Measurements from ENCODE around the gene RAB24.
"Not testable (repeated sequence)": the region's sequence is repeated elsewhere in the genome, so short reads cannot be mapped to it uniquely, and the experiment has no call there.

The RAB24 gene

GRCh38 chr5:177311723-177312648 is 8.5 kb upstream of the RAB24 start, which contains the start of gene MXD3:
Gene MXD3, minus strand, starts transcription at chr5:177311898. Its CDS starts 68 bp downstream, at chr5:177311830.
- DNase-seq (ENCODE audit: low read depth in 2 of 2) = peak; percentile 98 to 99

- DNase-seq (ENCODE audit: low read depth in 2 of 2) = no peak
Observed at GRCh38 chr5:177311392-177311722, 7.8 kb upstream of the RAB24 start.

DNA sequence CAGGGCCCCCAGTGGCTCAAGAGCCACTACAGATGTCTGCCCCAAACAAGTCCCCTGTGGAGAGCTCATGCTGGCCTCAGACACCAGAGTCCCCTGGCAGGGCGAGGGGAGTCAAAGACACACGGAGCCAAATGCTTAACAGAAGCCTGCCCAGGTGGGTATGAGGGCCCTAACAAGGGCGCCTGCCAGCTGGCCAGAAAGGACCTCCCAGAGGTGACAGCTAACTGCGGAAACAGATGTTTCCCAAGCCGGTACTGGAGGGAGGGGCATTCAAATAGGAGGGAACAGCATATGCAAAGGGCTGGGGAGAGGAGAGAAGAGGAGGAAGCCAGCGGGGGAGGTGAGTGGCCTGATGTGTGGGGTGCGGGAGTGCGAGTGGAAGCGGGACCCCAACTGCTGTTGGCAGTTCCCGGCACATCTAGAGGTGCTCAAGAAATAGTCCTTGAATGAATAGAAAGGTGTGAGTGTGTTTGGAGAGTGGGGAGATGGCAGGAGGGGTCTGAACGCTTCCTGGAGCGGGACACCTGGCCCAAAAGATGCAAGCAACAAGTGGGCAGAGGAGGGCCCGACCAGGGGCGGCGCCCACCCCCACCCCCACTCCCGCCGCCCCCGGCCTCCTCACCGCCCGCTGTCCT is 7.4 kb upstream of the RAB24 start:
- DNase-seq (ENCODE audit: low read depth in 2 of 2) = no peak

DNA sequence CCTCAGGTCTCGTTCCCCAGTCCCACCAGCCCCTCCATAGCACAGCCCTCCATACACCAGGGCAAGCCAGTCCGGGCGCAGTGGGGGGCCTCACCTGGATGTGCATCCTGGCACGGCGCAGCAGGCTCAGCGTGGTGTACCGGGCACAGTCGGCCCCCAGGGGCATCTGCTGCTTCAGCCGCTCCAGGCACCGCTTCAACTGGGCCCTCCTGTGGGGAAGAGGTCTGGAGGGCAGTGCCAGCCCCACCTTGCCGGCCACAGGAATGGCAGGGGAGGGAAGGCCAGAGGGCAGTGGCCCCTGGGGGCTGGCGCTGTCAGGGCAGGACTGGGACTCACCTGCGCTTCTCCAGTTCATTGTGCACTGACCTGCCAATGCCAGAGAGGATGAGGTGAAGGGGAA is 6.8 kb upstream of the RAB24 start:
- no peak for DNase-seq (ENCODE audit: low read depth in 2 of 2)

- DNase-seq (ENCODE audit: low read depth in 2 of 2) = peak; percentile 46 to 58
Observed at GRCh38 chr5:177309351-177310191, 6.1 kb upstream of the RAB24 start.

GRCh38 chr5:177308740-177309139 is 5.2 kb upstream of the RAB24 start:
- no peak for DNase-seq (ENCODE audit: low read depth in 2 of 2)

GRCh38 chr5:177307544-177308363 is 4.2 kb upstream of the RAB24 start:
- DNase-seq (ENCODE audit: low read depth in 2 of 2) = no peak

DNA sequence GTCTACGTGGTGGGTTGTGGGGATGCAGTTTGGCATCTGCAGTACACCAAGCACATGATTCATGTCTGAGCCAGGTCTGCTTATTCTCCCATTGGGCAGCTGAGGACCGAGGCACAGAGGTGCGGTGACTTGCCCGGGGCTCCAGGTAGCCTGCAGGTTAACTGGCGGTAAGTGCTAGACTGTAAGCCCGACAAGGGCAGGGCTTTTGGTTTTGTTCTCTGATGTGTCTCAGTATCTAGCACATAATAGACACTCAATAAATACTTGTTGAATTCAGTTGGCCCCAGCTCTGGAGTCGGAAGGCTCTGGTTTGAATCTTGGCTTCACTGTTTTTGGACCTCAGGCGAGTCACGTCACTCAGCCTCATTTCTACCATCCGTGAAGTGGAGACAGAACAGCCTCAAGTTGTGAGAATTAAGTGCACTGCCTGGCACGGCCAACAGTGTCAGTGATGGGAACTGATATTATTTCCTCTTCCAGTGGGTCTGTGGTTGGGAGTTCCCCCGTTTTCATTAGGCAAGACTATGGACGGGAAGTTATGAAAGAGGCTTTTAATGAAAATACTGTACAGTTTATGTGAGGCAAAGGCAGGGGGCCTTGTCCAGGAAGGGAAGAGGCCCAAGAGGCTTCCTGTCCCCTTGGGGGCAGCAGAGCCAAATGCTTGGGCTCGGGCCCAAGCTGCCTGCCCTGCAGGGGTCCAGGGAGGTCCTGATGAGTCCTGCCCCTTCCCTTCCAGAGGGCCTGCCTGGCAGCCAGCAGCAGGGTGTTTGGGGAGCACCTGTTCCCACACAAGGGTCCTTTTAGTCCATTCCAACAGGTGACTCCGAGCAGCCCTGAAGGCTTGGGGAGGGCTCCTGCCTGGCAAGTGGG is 3.4 kb upstream of the RAB24 start:
- no peak for DNase-seq (ENCODE audit: low read depth in 2 of 2)

GRCh38 chr5:177306103-177306640 is 2.7 kb upstream of the RAB24 start:
- not testable (repeated sequence) for DNase-seq (ENCODE audit: low read depth in 2 of 2)

DNA sequence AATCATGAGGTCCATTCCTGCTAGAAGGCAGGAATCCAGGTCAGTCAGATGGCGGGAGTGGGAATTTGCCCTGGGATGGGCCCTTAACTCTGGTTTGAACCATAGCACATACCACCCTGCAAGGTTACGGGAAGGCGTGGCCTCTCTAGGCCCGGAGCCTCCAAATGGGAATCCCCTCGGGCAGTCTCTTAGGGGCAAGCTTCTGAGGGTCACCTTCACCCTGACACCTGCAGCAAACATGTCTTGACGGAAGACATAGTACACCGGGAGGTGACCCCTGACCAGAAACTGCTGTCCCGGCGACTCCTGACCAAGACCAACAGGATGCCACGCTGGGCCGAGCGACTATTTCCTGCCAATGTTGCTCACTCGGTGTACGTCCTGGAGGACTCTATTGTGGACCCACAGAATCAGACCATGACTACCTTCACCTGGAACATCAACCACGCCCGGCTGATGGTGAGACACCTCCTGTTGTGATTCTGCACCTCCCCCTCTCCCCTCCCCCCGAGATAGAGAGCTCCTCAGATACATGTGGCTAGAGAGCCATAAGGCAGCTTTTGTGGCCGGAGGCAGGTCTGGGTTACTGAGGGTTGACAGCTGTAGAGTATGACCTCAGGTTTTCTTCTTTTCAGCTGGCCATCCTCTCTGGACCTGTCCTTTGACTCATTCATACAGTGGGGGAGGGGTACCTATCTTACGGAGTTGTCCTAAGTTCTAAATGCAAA is 1.0 kb upstream of the RAB24 start:
- DNase-seq (ENCODE audit: low read depth in 2 of 2) = no peak

DNA sequence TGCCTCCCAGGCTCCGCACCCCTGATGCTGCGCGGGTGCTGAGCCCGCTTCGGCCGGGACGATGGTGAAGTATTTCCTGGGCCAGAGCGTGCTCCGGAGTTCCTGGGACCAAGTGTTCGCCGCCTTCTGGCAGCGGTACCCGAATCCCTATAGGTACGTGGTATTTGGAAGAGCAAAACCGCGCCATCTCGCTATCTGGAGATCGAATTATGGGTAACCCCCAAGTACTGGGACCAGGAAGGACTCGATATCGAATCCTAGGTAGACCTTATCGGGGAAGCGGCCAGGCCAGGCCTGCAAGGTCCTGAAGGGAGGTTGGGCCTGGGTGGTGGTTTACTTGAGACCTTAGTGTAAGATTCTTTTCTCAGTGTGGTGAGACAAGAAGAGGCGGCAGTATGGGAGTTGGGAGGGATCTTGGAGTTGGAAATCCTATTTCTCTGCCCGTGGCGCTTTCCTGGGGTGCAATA is 439 bp upstream of the RAB24 start:
- no peak for DNase-seq (ENCODE audit: low read depth in 2 of 2)

GRCh38 chr5:177302354-177303110 is 987 bp downstream of the RAB24 start:
- DNase-seq (ENCODE audit: low read depth in 2 of 2) = no peak

GRCh38 chr5:177301503-177302165 is 1.9 kb downstream of the RAB24 start:
- DNase-seq (ENCODE audit: low read depth in 2 of 2) = no peak

- no peak for DNase-seq (ENCODE audit: low read depth in 2 of 2)
Observed at GRCh38 chr5:177300951-177301350, 2.6 kb downstream of the RAB24 start.

DNA sequence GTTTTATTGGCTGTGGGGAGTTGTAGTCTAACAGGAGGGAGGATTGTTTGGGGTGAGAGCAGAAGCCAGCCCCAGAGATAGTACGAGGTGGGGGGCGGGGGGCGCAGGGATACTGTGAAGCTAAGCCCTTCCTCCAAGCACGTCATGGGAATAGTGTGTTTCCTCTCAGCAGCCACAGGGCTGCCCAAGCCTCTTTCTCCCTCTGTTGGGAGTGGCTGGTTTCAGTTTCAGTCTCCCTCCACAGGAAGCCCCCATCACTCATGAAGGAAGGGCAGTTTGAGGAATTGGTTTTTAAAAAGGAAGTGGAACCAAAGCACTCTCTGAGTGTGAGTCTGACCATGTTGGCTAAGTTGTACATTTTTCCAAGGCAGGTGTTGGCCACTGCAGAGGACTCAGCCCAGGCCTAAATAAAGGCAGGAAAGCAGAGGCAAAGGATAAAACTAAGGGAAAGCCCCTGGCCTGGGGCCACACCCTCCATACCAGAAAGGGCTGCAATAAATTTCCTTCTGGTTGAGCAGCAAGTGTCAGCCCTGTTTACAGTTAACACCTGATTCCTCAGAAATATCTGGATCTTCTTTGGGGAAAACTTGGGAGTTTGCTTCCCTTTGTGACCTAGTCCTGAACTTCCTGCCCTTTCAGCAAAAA is 3.2 kb downstream of the RAB24 start:
- peak in 1 of 2 donors; percentile 52 for DNase-seq (ENCODE audit: low read depth in 2 of 2)

DNA sequence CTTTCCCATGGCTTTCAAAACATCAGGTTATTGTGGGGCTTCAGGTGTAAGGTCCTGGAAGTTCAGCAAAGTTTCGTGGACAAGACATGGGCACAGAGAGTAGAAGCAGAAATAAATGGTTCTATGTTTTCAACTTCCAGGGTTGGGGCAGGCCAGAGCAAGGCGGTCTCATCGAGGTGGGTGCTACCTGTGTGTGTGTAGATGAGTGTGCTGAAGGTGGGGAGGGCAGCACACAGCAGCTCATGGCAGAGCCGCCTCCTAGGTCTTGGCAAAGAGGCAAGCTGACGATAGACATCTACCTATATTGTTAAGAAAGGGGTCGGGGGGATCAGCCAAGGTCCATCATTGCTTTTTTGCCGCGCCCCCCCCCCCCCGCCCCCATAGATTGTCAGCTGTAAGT is 3.8 kb downstream of the RAB24 start:
- DNase-seq (ENCODE audit: low read depth in 2 of 2) = no peak

GRCh38 chr5:177297922-177298321 is 5.6 kb downstream of the RAB24 start:
- DNase-seq (ENCODE audit: low read depth in 2 of 2) = no peak
